Tibial nerve (tissue), 4 donors: ENCODE results near the gene PKP2.

Experiments
- EP300 ChIP-seq, 2 donors: sonication (generic); formaldehyde crosslinking; IDR thresholded peaks; one replicate each; pipeline ENCODE4 v1.6.1; 2017; ENCODE audit warnings: antibody characterized with exemption in 2 of 2, mild to moderate bottlenecking in 1 of 2
- TF ChIP-seq, protein P1 (sequence below), 5 experiments: fragments of 200-600 bp in 3 of 5; fragments of 450-650 bp in 2 of 5; sonication (generic) in 3 of 5; IDR thresholded peaks; one replicate each; pipeline ENCODE4 v1.5.1; 2016 to 2019; ENCODE audit warnings: antibody characterized with exemption in 5 of 5, mild to moderate bottlenecking in 3 of 5, moderate library complexity in 2 of 5

DNA sequence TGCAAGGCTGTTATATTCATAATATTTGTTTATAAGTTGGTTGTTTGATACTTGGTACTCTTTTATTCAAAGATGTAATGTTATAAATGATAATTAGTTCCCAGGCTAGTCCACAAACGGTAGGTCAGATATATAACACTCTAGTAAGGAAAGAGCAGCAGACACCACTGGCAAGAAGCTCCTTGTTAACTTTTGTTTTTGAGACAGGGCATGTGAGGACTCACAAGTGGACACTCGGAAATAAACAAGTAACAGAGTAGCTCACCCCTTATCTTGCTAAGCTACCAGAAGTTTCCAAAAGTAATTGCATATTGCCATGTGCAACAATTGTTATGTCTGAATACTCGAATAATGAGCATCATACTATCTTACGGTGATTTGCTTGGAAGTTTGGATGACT lies 102.3 kb downstream of the PKP2 start:
- TF ChIP-seq, protein P1, sequence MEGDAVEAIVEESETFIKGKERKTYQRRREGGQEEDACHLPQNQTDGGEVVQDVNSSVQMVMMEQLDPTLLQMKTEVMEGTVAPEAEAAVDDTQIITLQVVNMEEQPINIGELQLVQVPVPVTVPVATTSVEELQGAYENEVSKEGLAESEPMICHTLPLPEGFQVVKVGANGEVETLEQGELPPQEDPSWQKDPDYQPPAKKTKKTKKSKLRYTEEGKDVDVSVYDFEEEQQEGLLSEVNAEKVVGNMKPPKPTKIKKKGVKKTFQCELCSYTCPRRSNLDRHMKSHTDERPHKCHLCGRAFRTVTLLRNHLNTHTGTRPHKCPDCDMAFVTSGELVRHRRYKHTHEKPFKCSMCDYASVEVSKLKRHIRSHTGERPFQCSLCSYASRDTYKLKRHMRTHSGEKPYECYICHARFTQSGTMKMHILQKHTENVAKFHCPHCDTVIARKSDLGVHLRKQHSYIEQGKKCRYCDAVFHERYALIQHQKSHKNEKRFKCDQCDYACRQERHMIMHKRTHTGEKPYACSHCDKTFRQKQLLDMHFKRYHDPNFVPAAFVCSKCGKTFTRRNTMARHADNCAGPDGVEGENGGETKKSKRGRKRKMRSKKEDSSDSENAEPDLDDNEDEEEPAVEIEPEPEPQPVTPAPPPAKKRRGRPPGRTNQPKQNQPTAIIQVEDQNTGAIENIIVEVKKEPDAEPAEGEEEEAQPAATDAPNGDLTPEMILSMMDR (IDR thresholded peaks at IDR 0.05): no peak
- no peak for TF ChIP-seq EP300 (IDR thresholded peaks at IDR 0.05)
